ENCODE measurements around the gene CIAO2A. TPM values are rescaled to one million over a fixed set of nuclear protein-coding genes. Genes with fewer than 3 reads are reported as not detected.
A peak's percentile ranks its signal among the peaks of the same experiment; 100 is the strongest.

CIAO2A gene
- total RNA-seq, 6 experiments from 2014 or later: 84.2 to 186 (median 126) TPM

DNA sequence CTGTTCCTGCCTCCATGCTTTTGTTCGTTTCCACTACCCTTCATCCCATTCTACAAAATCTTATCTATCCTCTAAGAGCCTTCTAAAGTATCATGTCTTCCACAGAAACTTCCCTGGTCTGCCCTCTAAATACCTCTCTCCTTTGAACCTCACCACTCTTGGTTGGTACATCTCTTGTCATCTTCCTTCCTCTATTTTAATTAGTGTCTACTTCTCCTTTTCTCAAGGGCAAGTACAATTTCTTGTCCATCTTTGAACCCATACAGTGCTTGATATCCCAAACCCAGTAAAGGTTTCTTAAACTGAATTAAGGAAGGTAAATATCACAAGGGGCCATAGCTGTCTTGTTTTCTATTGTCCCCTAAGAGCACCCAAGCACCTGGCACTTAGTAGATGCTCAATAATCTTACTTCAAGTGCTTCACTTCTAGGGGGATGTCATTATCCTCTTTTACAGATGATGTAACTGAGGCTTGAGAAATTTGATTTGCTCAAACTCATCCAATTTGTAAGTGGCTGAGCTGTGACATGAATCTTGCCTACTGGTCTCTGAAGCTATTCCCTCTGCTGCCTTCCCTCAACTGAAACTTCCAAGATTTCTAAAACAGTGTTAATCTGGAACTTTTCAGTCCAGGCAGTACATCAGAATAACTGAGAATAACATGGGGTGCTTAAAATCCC is 44.7 kb downstream of the CIAO2A start:
- Histone ChIP-seq H3K27ac (no peak overlapping the region), H3K9me3 (no peaks in the 10 kb centered on the region), H3K4me1 (peaks cover 0 to 17% (median 3%) of the 10 kb centered on the region in 4 donors), H3K36me3 (no peaks in the 10 kb centered on the region), H3K27me3 (no peaks in the 10 kb centered on the region), H3K4me3 (no peak overlapping the region)
- DNase-seq (no peak), ATAC-seq (no peak)
- WGBS (ENCODE audit: insufficient coverage, low coverage, low lambda C conversion rate, missing lambda C conversion rate): 100% methylated on average over 1 of the region's 1 CpG
- TF ChIP-seq, protein P1, sequence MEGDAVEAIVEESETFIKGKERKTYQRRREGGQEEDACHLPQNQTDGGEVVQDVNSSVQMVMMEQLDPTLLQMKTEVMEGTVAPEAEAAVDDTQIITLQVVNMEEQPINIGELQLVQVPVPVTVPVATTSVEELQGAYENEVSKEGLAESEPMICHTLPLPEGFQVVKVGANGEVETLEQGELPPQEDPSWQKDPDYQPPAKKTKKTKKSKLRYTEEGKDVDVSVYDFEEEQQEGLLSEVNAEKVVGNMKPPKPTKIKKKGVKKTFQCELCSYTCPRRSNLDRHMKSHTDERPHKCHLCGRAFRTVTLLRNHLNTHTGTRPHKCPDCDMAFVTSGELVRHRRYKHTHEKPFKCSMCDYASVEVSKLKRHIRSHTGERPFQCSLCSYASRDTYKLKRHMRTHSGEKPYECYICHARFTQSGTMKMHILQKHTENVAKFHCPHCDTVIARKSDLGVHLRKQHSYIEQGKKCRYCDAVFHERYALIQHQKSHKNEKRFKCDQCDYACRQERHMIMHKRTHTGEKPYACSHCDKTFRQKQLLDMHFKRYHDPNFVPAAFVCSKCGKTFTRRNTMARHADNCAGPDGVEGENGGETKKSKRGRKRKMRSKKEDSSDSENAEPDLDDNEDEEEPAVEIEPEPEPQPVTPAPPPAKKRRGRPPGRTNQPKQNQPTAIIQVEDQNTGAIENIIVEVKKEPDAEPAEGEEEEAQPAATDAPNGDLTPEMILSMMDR (IDR thresholded peaks at IDR 0.05): no peak
- no peak for TF ChIP-seq POLR2A (IDR thresholded peaks at IDR 0.05)
- intact Hi-C loops (cut with DNase I): no loop called here

GRCh38 chr15:64046421-64047153 is 47.1 kb downstream of the CIAO2A start, which contains the start of gene DAPK2:
Gene DAPK2 (minus strand): TSS chr15:64046485. CDS start chr15:64040261, 6,224 bp downstream.
- no peaks in the 10 kb centered on the region for H3K27me3 ChIP-seq
- intact Hi-C loops (cut with DNase I): no loop called here
- peak within 1 kb of the TSS; percentile 50 to 60 (median 58) for H3K4me3 ChIP-seq
- no peaks in the 10 kb centered on the region for H3K9me3 ChIP-seq
- H3K27ac ChIP-seq: peak within 1 kb of the TSS in 2 of 3 donors; percentile 16 to 29
- WGBS (ENCODE audit: insufficient coverage, low coverage, low lambda C conversion rate, missing lambda C conversion rate): 13% methylated on average over 14 of the region's 50 CpGs
- TF ChIP-seq POLR2A (IDR thresholded peaks at IDR 0.05): peak; percentile 48
- TF ChIP-seq, protein P1 (IDR thresholded peaks at IDR 0.05): peak; percentile 76 to 91 (median 84)
- ATAC-seq (peak; percentile 85 to 94 (median 90)), DNase-seq (peak; percentile 78 to 83 (median 82))
- H3K36me3 ChIP-seq: no peaks in the 10 kb centered on the region
- peaks cover 0 to 17% (median 3%) of the 10 kb centered on the region in 4 donors for H3K4me1 ChIP-seq

GRCh38 chr15:64045774-64046420 is 47.7 kb downstream of the CIAO2A start:
- peaks cover 0 to 17% (median 3%) of the 10 kb centered on the region in 4 donors for H3K4me1 ChIP-seq
- peak; percentile 56 to 64 (median 59) for DNase-seq
- H3K9me3 ChIP-seq: no peaks in the 10 kb centered on the region
- peak; percentile 35 to 45 (median 42) for ATAC-seq
- H3K27ac ChIP-seq: peak overlapping the region in 1 of 3 donors; percentile 29
- H3K36me3 ChIP-seq: no peaks in the 10 kb centered on the region
- TF ChIP-seq, protein P1 (IDR thresholded peaks at IDR 0.05): no peak
- intact Hi-C loops (cut with DNase I): no loop called here
- WGBS (ENCODE audit: insufficient coverage, low coverage, low lambda C conversion rate, missing lambda C conversion rate): 33% methylated on average over 1 of the region's 76 CpGs
- H3K4me3 ChIP-seq: peak overlapping the region; percentile 50 to 60 (median 58)
- no peaks in the 10 kb centered on the region for H3K27me3 ChIP-seq

DNA sequence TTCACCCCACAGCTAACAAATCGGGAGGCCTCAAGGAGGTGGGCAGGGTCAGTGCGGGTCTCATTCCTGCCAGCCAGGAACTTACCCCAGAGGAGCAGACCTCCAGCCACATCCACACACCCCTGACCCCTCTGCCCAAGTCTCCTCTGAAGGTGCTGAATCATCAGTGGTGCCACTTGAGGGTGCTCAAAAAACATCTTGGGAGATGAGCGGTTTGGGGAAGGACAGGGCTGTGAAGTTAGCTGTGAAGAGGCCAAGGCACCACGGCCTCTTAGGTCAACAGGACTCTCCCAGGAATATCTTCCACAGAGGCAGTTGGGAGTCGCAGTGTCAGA is 48.6 kb downstream of the CIAO2A start:
- Histone ChIP-seq H3K27me3 (no peaks in the 10 kb centered on the region), H3K4me3 (peak overlapping the region in 1 of 3 donors; percentile 58), H3K27ac (no peak overlapping the region), H3K4me1 (peaks cover 0 to 11% (median 0%) of the 10 kb centered on the region in 4 donors), H3K9me3 (no peaks in the 10 kb centered on the region), H3K36me3 (no peaks in the 10 kb centered on the region)
- TF ChIP-seq, protein P1 (IDR thresholded peaks at IDR 0.05): no peak
- TF ChIP-seq POLR2A (IDR thresholded peaks at IDR 0.05): no peak
- intact Hi-C loops (cut with DNase I): no loop called here
- ATAC-seq (no peak), DNase-seq (no peak)
- no CpG with 5 or more reads among the region's 5 CpGs for WGBS (ENCODE audit: insufficient coverage, low coverage, low lambda C conversion rate, missing lambda C conversion rate)
